GM23248 (cell line): ENCODE results near the gene PDCD5.

Experiments
- EZH2 ChIP-seq: fragments of 200-600 bp; sonication (generic); IDR thresholded peaks from 2 replicates; pipeline ENCODE4 v1.6.1; 2018; ENCODE audit warnings: antibody characterized with exemption, mild to moderate bottlenecking; ENCODE audit not compliant: insufficient read depth, poor library complexity, severe bottlenecking
- EZH2phosphoT487 ChIP-seq: fragments of 200-600 bp; sonication (generic); IDR thresholded peaks from 2 replicates; pipeline ENCODE4 v1.6.1; 2018; ENCODE audit warnings: antibody characterized with exemption, moderate library complexity, mild to moderate bottlenecking, low read depth; ENCODE audit not compliant: insufficient read depth

- TF ChIP-seq EZH2 (no peak), EZH2phosphoT487 (no peak)
These were observed 40.4 kb upstream of the PDCD5 start for GRCh38 chr19:32540621-32541020.
